DMS153 treated with DMSO at 0.1 percent for 48 hours (cell line): ENCODE data around the gene TMEM37.

Experiments used
- DNase-seq: peaks from one replicate; lab custom pipeline; 2025; ENCODE audit not compliant: unreplicated experiment; lab: John Stamatoyannopoulos, UW

TMEM37 gene

GRCh38 chr2:119432851-119433522, 1.3 kb downstream of the TMEM37 start:
- no peak for DNase-seq

- no peak for DNase-seq
These were observed 2.1 kb downstream of the TMEM37 start for GRCh38 chr2:119433636-119434327.

- DNase-seq, result no peak
These were observed 3.0 kb downstream of the TMEM37 start for GRCh38 chr2:119434664-119435063.

- DNase-seq, result no peak
These were observed 3.7 kb downstream of the TMEM37 start for GRCh38 chr2:119435081-119435952.

GRCh38 chr2:119435953-119436297, 4.3 kb downstream of the TMEM37 start:
- DNase-seq, result no peak

- no peak for DNase-seq
These were observed 5.5 kb downstream of the TMEM37 start for GRCh38 chr2:119436993-119437772.

- no peak for DNase-seq
These were observed 6.5 kb downstream of the TMEM37 start for GRCh38 chr2:119438128-119438656.

GRCh38 chr2:119438726-119439284, 7.2 kb downstream of the TMEM37 start:
- no peak for DNase-seq

- no peak for DNase-seq
These were observed 8.2 kb downstream of the TMEM37 start for GRCh38 chr2:119439574-119440500.

- no peak for DNase-seq
These were observed 8.8 kb downstream of the TMEM37 start for GRCh38 chr2:119440501-119440870.

- no peak for DNase-seq
These were observed 9.2 kb downstream of the TMEM37 start for GRCh38 chr2:119440873-119441272.

GRCh38 chr2:119441376-119442225, 9.9 kb downstream of the TMEM37 start:
- no peak for DNase-seq

- DNase-seq, result no peak
These were observed 10.6 kb downstream of the TMEM37 start for GRCh38 chr2:119442226-119442619.

GRCh38 chr2:119442850-119443249, 11.2 kb downstream of the TMEM37 start:
- DNase-seq, result no peak

GRCh38 chr2:119446037-119446436, 14.4 kb downstream of the TMEM37 start:
- DNase-seq, result no peak

GRCh38 chr2:119448427-119449141, 16.9 kb downstream of the TMEM37 start:
- DNase-seq, result no peak

GRCh38 chr2:119449521-119449920, 17.9 kb downstream of the TMEM37 start:
- peak; percentile 45 for DNase-seq
